ENCODE data around the gene OTOG. TPM values are rescaled to one million over a fixed set of nuclear protein-coding genes. Genes with fewer than 3 reads are reported as not detected.

OTOG gene
- total RNA-seq, 1 experiment from 2014 or later, result not detected

GRCh38 chr11:17692931-17693330 is 145.9 kb downstream of the OTOG start:
- DNase-seq (ENCODE audit: low read depth), result no peak

DNA sequence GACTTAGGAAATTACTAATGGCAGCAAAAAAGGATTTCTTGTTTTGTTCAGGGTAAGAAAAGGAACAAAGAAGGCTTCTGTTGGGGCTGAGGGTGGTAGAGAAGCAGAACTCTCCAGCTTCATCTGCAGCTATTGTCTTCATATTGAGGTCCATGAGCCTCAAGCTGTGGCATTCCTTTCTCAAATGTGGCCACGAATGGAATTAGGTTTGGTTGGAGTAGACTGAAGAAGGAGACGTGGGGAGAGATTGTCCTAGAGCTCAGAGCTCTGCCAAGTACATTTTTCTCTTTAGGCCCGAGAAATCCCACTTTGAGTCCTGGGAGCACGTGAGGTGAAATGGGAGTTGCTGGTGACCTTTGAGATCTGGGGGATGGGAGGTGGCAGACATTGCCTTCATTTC is 146.5 kb downstream of the OTOG start:
- DNase-seq (ENCODE audit: low read depth), result no peak

DNA sequence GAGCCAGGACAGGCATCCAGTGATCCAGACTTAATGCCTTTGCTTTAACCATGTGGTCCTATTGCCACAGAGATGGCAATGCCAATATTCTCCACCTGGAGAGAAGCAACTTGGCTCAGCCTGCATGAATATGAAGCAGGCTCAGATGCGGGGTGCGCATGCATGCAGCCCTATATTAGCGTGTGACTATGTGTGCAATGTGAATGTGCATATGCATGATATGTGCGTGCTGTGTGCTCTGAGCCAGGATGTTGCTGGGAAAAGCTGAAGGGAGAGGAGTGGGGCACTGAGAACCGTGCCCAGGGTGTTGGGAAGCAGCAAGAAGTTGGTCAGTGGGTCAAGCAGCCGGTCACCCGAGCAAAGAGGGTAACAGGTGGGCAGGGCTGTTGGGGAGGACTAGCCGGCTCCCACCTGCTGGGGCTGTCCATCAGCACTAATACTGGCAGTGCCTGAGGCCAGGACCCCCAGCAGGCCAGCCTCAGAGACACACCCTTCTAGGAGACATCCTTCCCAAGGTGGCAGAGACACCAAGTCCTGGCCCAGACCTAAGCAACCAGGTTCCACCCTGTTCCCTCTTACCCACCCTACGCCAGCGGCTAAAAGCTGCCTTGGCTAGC is 147.5 kb downstream of the OTOG start:
- peak; percentile 43 for DNase-seq (ENCODE audit: low read depth)

DNA sequence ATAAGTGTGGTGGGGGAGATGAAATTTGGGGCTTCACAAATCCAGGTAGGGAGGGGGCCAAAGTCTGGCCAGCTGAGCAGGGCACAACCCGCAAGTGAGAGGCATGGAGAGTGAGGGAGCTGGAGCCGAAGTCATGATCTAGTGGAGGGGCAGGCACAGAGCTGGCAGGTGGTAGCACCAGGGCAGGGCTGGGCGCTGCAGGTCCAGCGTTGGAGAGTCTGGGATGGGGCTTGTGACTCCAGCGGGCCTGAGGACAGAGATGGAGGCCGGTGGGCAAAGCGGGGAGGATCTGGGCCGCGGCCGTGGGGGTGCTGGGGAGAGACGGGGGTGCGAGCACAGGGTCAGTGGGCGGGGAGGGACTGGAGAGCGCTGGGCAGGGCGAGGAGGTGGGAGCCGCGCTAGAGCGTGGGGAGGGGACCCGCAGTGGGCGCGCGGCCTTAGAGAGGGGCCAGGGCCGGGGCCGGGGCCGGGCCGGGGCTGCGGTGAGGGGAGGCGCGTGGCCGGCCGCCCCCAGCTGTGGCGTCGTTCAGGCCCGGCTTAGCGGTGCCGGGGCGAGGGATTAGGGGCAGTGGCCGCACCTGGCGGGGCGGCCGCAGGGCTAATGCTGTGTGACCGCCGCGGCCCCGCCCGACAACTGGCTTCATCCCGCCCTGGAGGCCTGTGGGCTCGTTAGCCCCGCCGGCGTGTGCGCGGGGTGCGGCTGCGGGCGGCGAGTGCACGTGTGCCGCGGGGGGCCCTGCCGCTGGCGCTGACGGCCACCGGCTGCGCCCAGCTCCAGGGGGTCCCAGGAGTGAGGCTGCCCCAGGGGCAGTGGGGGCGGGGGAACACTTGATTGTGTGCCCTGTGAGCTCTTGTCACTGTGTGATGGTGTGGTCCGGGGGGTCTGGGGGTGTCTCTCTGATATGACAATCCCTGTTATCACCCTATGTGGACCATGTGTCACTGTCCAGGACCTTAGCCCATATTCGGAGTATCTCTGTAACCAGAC is 148.7 kb downstream of the OTOG start:
- DNase-seq (ENCODE audit: low read depth), result no peak

- DNase-seq (ENCODE audit: low read depth), result no peak
Measured at GRCh38 chr11:17696741-17697140, 149.7 kb downstream of the OTOG start.

Other genes with a start within 250 kb of the OTOG start
- 2.0 TPM in 2 replicates for gene NCR3LG1, start 195.5 kb upstream of the OTOG start, total RNA-seq (2014; rRNA removed)
- 0.11 and 0.13 TPM in 2 replicates for gene KCNJ11, start 158.6 kb upstream of the OTOG start, total RNA-seq (2014; rRNA removed)
- gene ABCC8, start 70.4 kb upstream of the OTOG start, total RNA-seq (2014; rRNA removed), result not detected in 2 replicates
- gene USH1C, start 2.8 kb upstream of the OTOG start, total RNA-seq (2014; rRNA removed), result not detected in 2 replicates
- gene MYOD1, start 172.3 kb downstream of the OTOG start, total RNA-seq (2014; rRNA removed), result 421 and 521 TPM in 2 replicates
- gene KCNC1, start 187.5 kb downstream of the OTOG start, total RNA-seq (2014; rRNA removed), result 0.13 and 0.17 TPM in 2 replicates